Suprapubic skin (tissue), 4 donors: Measurements from ENCODE around the gene SHROOM3.

Experiments
- EP300 ChIP-seq: sonication (generic); formaldehyde crosslinking; IDR thresholded peaks from one replicate; pipeline ENCODE4 v1.6.1; 2017; ENCODE audit warnings: antibody characterized with exemption
- POLR2A ChIP-seq, 2 donors: fragments of 450-650 bp; IDR thresholded peaks; one replicate each; pipeline ENCODE4 v1.6.1; 2017; ENCODE audit warnings: antibody characterized with exemption in 2 of 2, mild to moderate bottlenecking in 2 of 2, moderate library complexity in 2 of 2
- POLR2AphosphoS5 ChIP-seq, 3 donors: sonication (generic); formaldehyde crosslinking; IDR thresholded peaks; one replicate each; pipeline ENCODE4 v1.6.1; 2017; ENCODE audit warnings: antibody characterized with exemption in 3 of 3
- TF ChIP-seq, protein P1 (sequence below), 2 donors: fragments of 200-600 bp in 1 of 2; fragments of 450-650 bp in 1 of 2; sonication (generic) in 1 of 2; IDR thresholded peaks; one replicate each; pipeline ENCODE4 v1.5.1; 2016 to 2019; ENCODE audit warnings: antibody characterized with exemption in 2 of 2, mild to moderate bottlenecking in 1 of 2, moderate library complexity in 1 of 2

DNA sequence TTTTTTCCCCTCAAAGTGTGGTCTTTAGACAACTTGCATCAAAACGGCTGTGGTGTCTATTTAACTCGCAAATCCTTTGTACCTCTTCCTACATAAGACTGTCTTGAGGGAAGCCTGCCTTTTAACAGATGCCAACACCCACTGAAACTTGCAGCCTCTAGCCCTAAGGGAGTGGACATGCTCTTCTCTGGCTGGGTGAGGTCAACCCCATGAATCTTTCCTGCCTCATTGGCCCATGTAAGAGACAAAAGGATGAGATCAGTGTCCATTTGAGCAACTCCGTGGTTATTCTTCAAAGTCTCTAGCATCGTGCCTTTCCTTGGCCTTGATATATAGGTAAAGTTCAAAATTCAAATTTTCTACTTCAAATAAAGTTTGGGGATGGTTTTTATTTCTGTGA is 134.7 kb downstream of the SHROOM3 start:
- TF ChIP-seq, protein P1, sequence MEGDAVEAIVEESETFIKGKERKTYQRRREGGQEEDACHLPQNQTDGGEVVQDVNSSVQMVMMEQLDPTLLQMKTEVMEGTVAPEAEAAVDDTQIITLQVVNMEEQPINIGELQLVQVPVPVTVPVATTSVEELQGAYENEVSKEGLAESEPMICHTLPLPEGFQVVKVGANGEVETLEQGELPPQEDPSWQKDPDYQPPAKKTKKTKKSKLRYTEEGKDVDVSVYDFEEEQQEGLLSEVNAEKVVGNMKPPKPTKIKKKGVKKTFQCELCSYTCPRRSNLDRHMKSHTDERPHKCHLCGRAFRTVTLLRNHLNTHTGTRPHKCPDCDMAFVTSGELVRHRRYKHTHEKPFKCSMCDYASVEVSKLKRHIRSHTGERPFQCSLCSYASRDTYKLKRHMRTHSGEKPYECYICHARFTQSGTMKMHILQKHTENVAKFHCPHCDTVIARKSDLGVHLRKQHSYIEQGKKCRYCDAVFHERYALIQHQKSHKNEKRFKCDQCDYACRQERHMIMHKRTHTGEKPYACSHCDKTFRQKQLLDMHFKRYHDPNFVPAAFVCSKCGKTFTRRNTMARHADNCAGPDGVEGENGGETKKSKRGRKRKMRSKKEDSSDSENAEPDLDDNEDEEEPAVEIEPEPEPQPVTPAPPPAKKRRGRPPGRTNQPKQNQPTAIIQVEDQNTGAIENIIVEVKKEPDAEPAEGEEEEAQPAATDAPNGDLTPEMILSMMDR (IDR thresholded peaks at IDR 0.05), result no peak
- TF ChIP-seq POLR2A (IDR thresholded peaks at IDR 0.05) (no peak), EP300 (no peak), POLR2AphosphoS5 (IDR thresholded peaks at IDR 0.05) (no peak)
